ENCODE measurements around the gene JMJD1C.
"Not testable (repeated sequence)": the region's sequence is repeated elsewhere in the genome, so short reads cannot be mapped to it uniquely, and the experiment has no call there.

The JMJD1C gene

GRCh38 chr10:63252095-63252762 lies 213.5 kb downstream of the JMJD1C start:
- no peak for DNase-seq

- no peak for DNase-seq
These were observed 215.7 kb downstream of the JMJD1C start for GRCh38 chr10:63250032-63250431.

- no peak for DNase-seq
These were observed 218.0 kb downstream of the JMJD1C start for GRCh38 chr10:63247771-63248170.

- DNase-seq: no peak
These were observed 219.4 kb downstream of the JMJD1C start for GRCh38 chr10:63246356-63246755.

- DNase-seq: no peak
These were observed 223.9 kb downstream of the JMJD1C start for GRCh38 chr10:63241841-63242281.

- DNase-seq: no peak
These were observed 225.0 kb downstream of the JMJD1C start for GRCh38 chr10:63240807-63241206.

GRCh38 chr10:63238501-63238900 lies 227.3 kb downstream of the JMJD1C start:
- no peak for DNase-seq

GRCh38 chr10:63237396-63237795 lies 228.4 kb downstream of the JMJD1C start:
- DNase-seq: no peak

GRCh38 chr10:63236113-63236935 lies 229.5 kb downstream of the JMJD1C start:
- DNase-seq: no peak

GRCh38 chr10:63235136-63235535 lies 230.6 kb downstream of the JMJD1C start:
- DNase-seq: not testable (repeated sequence)

GRCh38 chr10:63229161-63229560 lies 236.6 kb downstream of the JMJD1C start:
- DNase-seq: no peak

GRCh38 chr10:63228237-63228636 lies 237.5 kb downstream of the JMJD1C start:
- DNase-seq: no peak

- DNase-seq: no peak
These were observed 238.4 kb downstream of the JMJD1C start for GRCh38 chr10:63227207-63227895.

GRCh38 chr10:63224241-63224640 lies 241.5 kb downstream of the JMJD1C start:
- no peak for DNase-seq

GRCh38 chr10:63221950-63222349 lies 243.8 kb downstream of the JMJD1C start:
- no peak for DNase-seq

- DNase-seq: no peak
These were observed 246.0 kb downstream of the JMJD1C start for GRCh38 chr10:63219749-63220148.

- no peak for DNase-seq
These were observed 248.6 kb downstream of the JMJD1C start for GRCh38 chr10:63217120-63217605.

GRCh38 chr10:63214571-63214970 lies 251.2 kb downstream of the JMJD1C start:
- DNase-seq: no peak

- DNase-seq: no peak
These were observed 252.3 kb downstream of the JMJD1C start for GRCh38 chr10:63213489-63213888.

- DNase-seq: no peak
These were observed 255.1 kb downstream of the JMJD1C start for GRCh38 chr10:63210611-63211196.

GRCh38 chr10:63209705-63210104 lies 256.1 kb downstream of the JMJD1C start:
- no peak for DNase-seq

GRCh38 chr10:63208986-63209385 lies 256.8 kb downstream of the JMJD1C start:
- DNase-seq: no peak

Measured in activated CD4-positive, alpha-beta T cell treated with anti-CD3 and anti-CD28 coated beads, Interleukin-2, amount 50 U/mL, for 48 hours (primary cell).